CD8-positive, alpha-beta memory T cell (primary cell): ENCODE measurements around the gene MECR. TPM values are rescaled to one million over a fixed set of nuclear protein-coding genes. Genes with fewer than 3 reads are reported as not detected.

ENCODE experiments used
- CTCF ChIA-PET: fragments of 350-600 bp; sonication (Branson Sonifier 250); formaldehyde crosslinking; loops from one replicate; lab custom pipeline; 2021; ENCODE audit warnings: antibody characterized with exemption; lab: Charles Lee
- POLR2A ChIA-PET: fragments of 350-600 bp; sonication (Branson Sonifier 250); formaldehyde crosslinking; loops from one replicate; lab custom pipeline; 2021; ENCODE audit warnings: antibody characterized with exemption; lab: Charles Lee
- DNase-seq, 5 donors: peaks; one replicate each; pipeline versions ENCODE4 v3.0.0 to v3.0.0-alpha.2; 2020 to 2022; ENCODE audit warnings: mixed read lengths in 1 of 5
- H3K27ac ChIP-seq: one replicate; pipeline ENCODE4 v1.7.0; 2013; ENCODE audit warnings: low read depth, mild to moderate bottlenecking, low read length, moderate library complexity
- H3K27me3 ChIP-seq: 2 replicates; pipeline ENCODE4 v1.7.0; 2013; ENCODE audit warnings: low read length, mild to moderate bottlenecking; ENCODE audit not compliant: insufficient read depth, poor library complexity, severe bottlenecking
- H3K36me3 ChIP-seq: 2 replicates; pipeline ENCODE4 v1.7.0; 2013; ENCODE audit warnings: mild to moderate bottlenecking, low read length, moderate library complexity; ENCODE audit not compliant: insufficient read depth
- H3K4me1 ChIP-seq: 2 replicates; pipeline ENCODE4 v1.7.0; 2013; ENCODE audit warnings: mild to moderate bottlenecking, low read length, moderate library complexity; ENCODE audit not compliant: insufficient read depth
- H3K4me3 ChIP-seq: 2 replicates; pipeline ENCODE4 v1.7.0; 2013; ENCODE audit warnings: mild to moderate bottlenecking, low read length
- H3K9me3 ChIP-seq: 2 replicates; pipeline ENCODE4 v1.7.0; 2013; ENCODE audit warnings: mild to moderate bottlenecking, low read length
- H3K27ac Mint-ChIP-seq, 8 donors: one replicate each; pipeline ENCODE4 v1.8.0; 2020 to 2021; ENCODE audit warnings: mixed read lengths in 8 of 8, mild to moderate bottlenecking in 6 of 8, inconsistent platforms in 3 of 8, moderate library complexity in 3 of 8
- H3K27me3 Mint-ChIP-seq, 2 donors: one replicate each; pipeline ENCODE4 v1.8.0; 2020 to 2021; ENCODE audit warnings: mixed read lengths in 2 of 2, mild to moderate bottlenecking in 1 of 2, moderate library complexity in 1 of 2
- H3K36me3 Mint-ChIP-seq, 3 donors: one replicate each; pipeline ENCODE4 v1.8.0; 2020 to 2021; ENCODE audit warnings: mixed read lengths in 3 of 3, inconsistent platforms in 1 of 3, mild to moderate bottlenecking in 1 of 3
- H3K4me1 Mint-ChIP-seq, 3 donors: one replicate each; pipeline ENCODE4 v1.8.0; 2020 to 2021; ENCODE audit warnings: mixed read lengths in 3 of 3, inconsistent platforms in 1 of 3, mild to moderate bottlenecking in 1 of 3
- H3K4me3 Mint-ChIP-seq, 7 donors: one replicate each; pipeline ENCODE4 v1.8.0; 2020 to 2021; ENCODE audit warnings: mixed read lengths in 7 of 7, mild to moderate bottlenecking in 6 of 7, moderate library complexity in 4 of 7, inconsistent platforms in 2 of 7
- H3K9me3 Mint-ChIP-seq, 5 donors: one replicate each; pipeline ENCODE4 v1.8.0; 2020 to 2022; ENCODE audit warnings: mixed read lengths in 5 of 5, mild to moderate bottlenecking in 3 of 5, moderate library complexity in 2 of 5, inconsistent platforms in 1 of 5
- polyA plus RNA-seq: library from polyadenylated mRNA; unstranded; fragments of 300-500 nt; fragmentation: Illumina TruSeq; gene quantifications from one replicate; pipeline ENCODE4 v1.2.3, GENCODE V29; 2021
- total RNA-seq, 2 experiments: library from RNA; stranded (reverse); gene quantifications; one replicate each; pipeline ENCODE4 v1.2.3, GENCODE V29; 2021

The MECR gene
- total and polyA plus RNA-seq, 3 experiments from 2014 or later = 14.5 to 41.1 (median 33.8) TPM

GRCh38 chr1:29202584-29203340 lies 28.0 kb downstream of the MECR start:
- peaks cover 25% of the 10 kb centered on the region for H3K36me3 ChIP-seq
- H3K27ac ChIP-seq = peak overlapping the region; percentile 35

GRCh38 chr1:29202053-29202452 lies 28.7 kb downstream of the MECR start:
- Mint-ChIP-seq H3K27ac (peak overlapping the region in 1 of 8 donors; percentile 60), H3K27me3 (no peaks in the 10 kb centered on the region), H3K4me1 (peaks cover 0 to 5% (median 3%) of the 10 kb centered on the region in 3 donors), H3K36me3 (peaks cover 0 to 58% (median 5%) of the 10 kb centered on the region in 3 donors), H3K4me3 (no peak overlapping the region), H3K9me3 (no peaks in the 10 kb centered on the region)
- Histone ChIP-seq H3K27ac (peak overlapping the region; percentile 35), H3K9me3 (no peaks in the 10 kb centered on the region), H3K4me3 (no peak overlapping the region), H3K4me1 (no peaks in the 10 kb centered on the region), H3K36me3 (peaks cover 25% of the 10 kb centered on the region), H3K27me3 (no peaks in the 10 kb centered on the region)
- CTCF ChIA-PET = interaction anchor here (0.7 to 5.5 kb wide), 25 partner anchors 8 to 417 kb away, joined by 3 to 38 read pairs (median 4); partner anchors contain the start of genes EPB41, SRSF4 and TMEM200B
- peak in 1 of 5 donors; percentile 2 for DNase-seq
- POLR2A ChIA-PET = interaction anchor here (0.5 to 2.1 kb wide), 2 partner anchors 20 to 489 kb away, joined by 4 to 6 read pairs; partner anchors contain the start of gene SRSF4

More at GRCh38 chr1:29202584-29203340, 28.0 kb downstream of the MECR start:
- Histone ChIP-seq H3K27me3 (no peaks in the 10 kb centered on the region), H3K9me3 (no peaks in the 10 kb centered on the region), H3K4me3 (no peak overlapping the region), H3K4me1 (no peaks in the 10 kb centered on the region)
- ChIA-PET POLR2A (interaction anchor here (0.5 to 2.1 kb wide), 2 partner anchors 21 to 490 kb away, joined by 4 to 6 read pairs; partner anchors contain the start of gene SRSF4), CTCF (interaction anchor here (0.7 to 5.5 kb wide), 27 partner anchors 9 to 418 kb away, joined by 3 to 38 read pairs (median 3); partner anchors contain the start of genes EPB41, SRSF4 and TMEM200B)
- peak overlapping the region in 1 of 8 donors; percentile 60 for H3K27ac Mint-ChIP-seq
- no peaks in the 10 kb centered on the region for H3K9me3 Mint-ChIP-seq
- H3K4me3 Mint-ChIP-seq = no peak overlapping the region
- peak; percentile 69 to 90 (median 83) for DNase-seq
- H3K27me3 Mint-ChIP-seq = no peaks in the 10 kb centered on the region
- H3K36me3 Mint-ChIP-seq = peaks cover 0 to 52% (median 4%) of the 10 kb centered on the region in 3 donors
- H3K4me1 Mint-ChIP-seq = peaks cover 0 to 5% (median 3%) of the 10 kb centered on the region in 3 donors

GRCh38 chr1:29201595-29202051 lies 29.1 kb downstream of the MECR start:
- DNase-seq = peak in 1 of 5 donors; percentile 31
- ChIA-PET POLR2A (interaction anchor here (2.1 kb wide), 1 partner anchor 20 kb away, joined by 6 read pairs; the partner anchor contains the start of gene SRSF4), CTCF (interaction anchor here (1.2 to 5.5 kb wide), 7 partner anchors 20 to 324 kb away, joined by 3 to 38 read pairs (median 22); partner anchors contain the start of gene SRSF4)
- peaks cover 25% of the 10 kb centered on the region for H3K36me3 ChIP-seq
- Mint-ChIP-seq H3K27me3 (no peaks in the 10 kb centered on the region), H3K9me3 (no peaks in the 10 kb centered on the region), H3K4me3 (no peak overlapping the region), H3K4me1 (peaks cover 0 to 5% (median 3%) of the 10 kb centered on the region in 3 donors), H3K36me3 (peaks cover 0 to 56% (median 5%) of the 10 kb centered on the region in 3 donors), H3K27ac (no peak overlapping the region)
- H3K27ac ChIP-seq = no peak overlapping the region
- no peaks in the 10 kb centered on the region for H3K27me3 ChIP-seq
- H3K9me3 ChIP-seq = no peaks in the 10 kb centered on the region
- H3K4me3 ChIP-seq = no peak overlapping the region
- H3K4me1 ChIP-seq = no peaks in the 10 kb centered on the region

GRCh38 chr1:29200906-29201594 lies 29.7 kb downstream of the MECR start:
- no peak overlapping the region for H3K4me3 ChIP-seq
- DNase-seq = peak in 1 of 5 donors; percentile 1
- H3K27ac ChIP-seq = no peak overlapping the region
- peak overlapping the region in 1 of 8 donors; percentile 23 for H3K27ac Mint-ChIP-seq
- H3K4me3 Mint-ChIP-seq = no peak overlapping the region
- no peaks in the 10 kb centered on the region for H3K9me3 ChIP-seq
- H3K9me3 Mint-ChIP-seq = no peaks in the 10 kb centered on the region
- no peaks in the 10 kb centered on the region for H3K27me3 Mint-ChIP-seq
- no peaks in the 10 kb centered on the region for H3K27me3 ChIP-seq
- H3K4me1 Mint-ChIP-seq = peaks cover 0 to 5% (median 3%) of the 10 kb centered on the region in 3 donors
- no peaks in the 10 kb centered on the region for H3K4me1 ChIP-seq
- POLR2A ChIA-PET = interaction anchor here (0.5 to 2.1 kb wide), 2 partner anchors 19 to 33 kb away, joined by 4 to 6 read pairs; partner anchors contain the start of gene SRSF4
- peaks cover 25% of the 10 kb centered on the region for H3K36me3 ChIP-seq
- H3K36me3 Mint-ChIP-seq = peaks cover 0 to 51% (median 5%) of the 10 kb centered on the region in 3 donors
- CTCF ChIA-PET = interaction anchor here (0.8 to 5.5 kb wide), 6 partner anchors 20 to 324 kb away, joined by 3 to 38 read pairs (median 24); partner anchors contain the start of gene SRSF4

GRCh38 chr1:29197993-29198392 lies 32.7 kb downstream of the MECR start:
- no peaks in the 10 kb centered on the region for H3K9me3 Mint-ChIP-seq
- H3K36me3 Mint-ChIP-seq = peaks cover 3 to 58% (median 5%) of the 10 kb centered on the region in 3 donors
- CTCF ChIA-PET = interaction anchor here (1.1 to 4.4 kb wide), 6 partner anchors 16 to 321 kb away, joined by 3 to 26 read pairs (median 4); partner anchors contain the start of gene SRSF4
- H3K4me3 ChIP-seq = no peak overlapping the region
- H3K27ac ChIP-seq = no peak overlapping the region
- POLR2A ChIA-PET = no interaction called here
- no peak for DNase-seq
- H3K4me3 Mint-ChIP-seq = no peak overlapping the region
- H3K27ac Mint-ChIP-seq = no peak overlapping the region
- no peaks in the 10 kb centered on the region for H3K27me3 Mint-ChIP-seq
- peaks cover 18% of the 10 kb centered on the region for H3K36me3 ChIP-seq
- H3K9me3 ChIP-seq = no peaks in the 10 kb centered on the region
- no peaks in the 10 kb centered on the region for H3K27me3 ChIP-seq
- peaks cover 0 to 5% (median 3%) of the 10 kb centered on the region in 3 donors for H3K4me1 Mint-ChIP-seq
- H3K4me1 ChIP-seq = no peaks in the 10 kb centered on the region

- ChIA-PET CTCF (interaction anchor here (0.7 to 4.4 kb wide), 9 partner anchors 9 to 413 kb away, joined by 3 to 26 read pairs (median 4); partner anchors contain the start of gene SRSF4), POLR2A (no interaction called here)
- H3K4me3 ChIP-seq = no peak overlapping the region
- Mint-ChIP-seq H3K9me3 (no peaks in the 10 kb centered on the region), H3K4me3 (no peak overlapping the region), H3K27ac (no peak overlapping the region), H3K36me3 (peaks cover 3 to 53% (median 5%) of the 10 kb centered on the region in 3 donors), H3K27me3 (no peaks in the 10 kb centered on the region), H3K4me1 (peaks cover 0 to under 1% (median under 1%) of the 10 kb centered on the region in 3 donors)
- H3K27me3 ChIP-seq = no peaks in the 10 kb centered on the region
- peak in 2 of 5 donors; percentile 23 to 46 for DNase-seq
- no peak overlapping the region for H3K27ac ChIP-seq
- no peaks in the 10 kb centered on the region for H3K4me1 ChIP-seq
- H3K9me3 ChIP-seq = no peaks in the 10 kb centered on the region
- H3K36me3 ChIP-seq = peaks cover 18% of the 10 kb centered on the region
Observed at GRCh38 chr1:29197590-29197924, 33.2 kb downstream of the MECR start.

- CTCF ChIA-PET = interaction anchor here (0.7 to 4.4 kb wide), 10 partner anchors 9 to 412 kb away, joined by 3 to 26 read pairs (median 4); partner anchors contain the start of gene SRSF4
- no peaks in the 10 kb centered on the region for H3K27me3 ChIP-seq
- Mint-ChIP-seq H3K36me3 (peaks cover 3 to 53% (median 5%) of the 10 kb centered on the region in 3 donors), H3K27ac (peak overlapping the region in 2 of 8 donors; percentile 47 to 74), H3K27me3 (no peaks in the 10 kb centered on the region), H3K4me1 (no peaks in the 10 kb centered on the region), H3K4me3 (no peak overlapping the region), H3K9me3 (no peaks in the 10 kb centered on the region)
- H3K9me3 ChIP-seq = no peaks in the 10 kb centered on the region
- no peak overlapping the region for H3K4me3 ChIP-seq
- peaks cover 18% of the 10 kb centered on the region for H3K36me3 ChIP-seq
- POLR2A ChIA-PET = no interaction called here
- no peak overlapping the region for H3K27ac ChIP-seq
- peak in 1 of 5 donors; percentile 8 for DNase-seq
- no peaks in the 10 kb centered on the region for H3K4me1 ChIP-seq
Observed at GRCh38 chr1:29196863-29197589, 33.7 kb downstream of the MECR start.
